Measurements from ENCODE around the gene SH3BGRL. TPM values are rescaled to one million over a fixed set of nuclear protein-coding genes. Genes with fewer than 3 reads are reported as not detected.

Gene SH3BGRL
- total and polyA plus RNA-seq, 2 donors (not counting 1 experiment from before 2014, with no cell fraction given) = 65.6 to 105 TPM

- no peak for TF ChIP-seq CTCF (IDR thresholded peaks at IDR 0.05)
- no peak for TF ChIP-seq EZH2 (IDR thresholded peaks at IDR 0.05; ENCODE audit: borderline replicate concordance, insufficient read depth, low read depth, low read length, poor library complexity, severe bottlenecking)
- no peak for DNase-seq
- Histone ChIP-seq H3K27ac (ENCODE audit: low read length in 2 of 2) (no peak overlapping the region), H3K4me2 (replicated peaks; ENCODE audit: low read depth, low read length, poor library complexity, severe bottlenecking) (no peak overlapping the region), H3K27me3 (replicated peaks in 1 of 4; ENCODE audit: control extremely low read depth in 1 of 4, control insufficient read depth in 3 of 4, insufficient read depth in 4 of 4, low read length in 3 of 4) (no peaks in the 10 kb centered on the region), H3K9me3 (ENCODE audit: control extremely low read depth in 1 of 3, control insufficient read depth in 2 of 3, insufficient read depth in 1 of 3, low read length in 2 of 3) (no peaks in the 10 kb centered on the region), H3K4me1 (ENCODE audit: control insufficient read depth in 2 of 2, insufficient read depth in 2 of 2, low read length in 2 of 2) (no peaks in the 10 kb centered on the region), H3K36me3 (replicated peaks in 1 of 2; ENCODE audit: control extremely low read depth in 1 of 2, control insufficient read depth in 1 of 2, extremely low read depth in 1 of 2, insufficient read depth in 2 of 2, low read length in 1 of 2) (no peaks in the 10 kb centered on the region), H3K9ac (ENCODE audit: low read length) (no peak overlapping the region), H4K20me1 (ENCODE audit: control insufficient read depth, insufficient read depth, low read length, poor library complexity, severe bottlenecking) (peaks cover 13% of the 10 kb centered on the region), H3K79me2 (ENCODE audit: control insufficient read depth, insufficient read depth, low read length) (peaks cover 57% of the 10 kb centered on the region), H2AFZ (ENCODE audit: insufficient read depth, low read depth, low read length, poor library complexity, severe bottlenecking) (no peak overlapping the region), H3K4me3 (ENCODE audit: control extremely low read depth in 1 of 5, extremely low read depth in 1 of 5, insufficient read depth in 1 of 5, low read depth in 2 of 5, low read length in 4 of 5) (no peak overlapping the region)
- no peak for ATAC-seq (ENCODE audit: low read depth)
- ChIA-PET POLR2A (no interaction called here), CTCF (no interaction called here)
- intact Hi-C loops (cut with micrococcal nuclease) = no loop called here
- H3K4me1 Mint-ChIP-seq = peaks cover 57% of the 10 kb centered on the region
- H3K27me3 Mint-ChIP-seq = no peaks in the 10 kb centered on the region
- no peak overlapping the region for H3K4me3 Mint-ChIP-seq
- H3K9me3 Mint-ChIP-seq (ENCODE audit: insufficient read depth) = no peaks in the 10 kb centered on the region
- no peak overlapping the region for H3K27ac Mint-ChIP-seq
- WGBS (ENCODE audit: insufficient coverage) = no CpG with 5 or more reads among the region's 2 CpGs
These were observed 59.7 kb downstream of the SH3BGRL start for GRCh38 chrX:81261576-81261975.

GRCh38 chrX:81263059-81263458 lies 61.2 kb downstream of the SH3BGRL start:
- TF ChIP-seq CTCF (IDR thresholded peaks at IDR 0.05) = no peak
- no peak for TF ChIP-seq EZH2 (IDR thresholded peaks at IDR 0.05; ENCODE audit: borderline replicate concordance, insufficient read depth, low read depth, low read length, poor library complexity, severe bottlenecking)
- Histone ChIP-seq H3K27ac (ENCODE audit: low read length in 2 of 2) (no peak overlapping the region), H3K79me2 (ENCODE audit: control insufficient read depth, insufficient read depth, low read length) (peaks cover 48% of the 10 kb centered on the region), H3K4me3 (ENCODE audit: control extremely low read depth in 1 of 5, extremely low read depth in 1 of 5, insufficient read depth in 1 of 5, low read depth in 2 of 5, low read length in 4 of 5) (no peak overlapping the region), H3K4me1 (ENCODE audit: control insufficient read depth in 2 of 2, insufficient read depth in 2 of 2, low read length in 2 of 2) (no peaks in the 10 kb centered on the region), H3K4me2 (replicated peaks; ENCODE audit: low read depth, low read length, poor library complexity, severe bottlenecking) (no peak overlapping the region), H3K36me3 (replicated peaks in 1 of 2; ENCODE audit: control extremely low read depth in 1 of 2, control insufficient read depth in 1 of 2, extremely low read depth in 1 of 2, insufficient read depth in 2 of 2, low read length in 1 of 2) (no peaks in the 10 kb centered on the region), H2AFZ (ENCODE audit: insufficient read depth, low read depth, low read length, poor library complexity, severe bottlenecking) (no peak overlapping the region), H3K27me3 (replicated peaks in 1 of 4; ENCODE audit: control extremely low read depth in 1 of 4, control insufficient read depth in 3 of 4, insufficient read depth in 4 of 4, low read length in 3 of 4) (no peaks in the 10 kb centered on the region), H4K20me1 (ENCODE audit: control insufficient read depth, insufficient read depth, low read length, poor library complexity, severe bottlenecking) (peaks cover 11% of the 10 kb centered on the region), H3K9me3 (ENCODE audit: control extremely low read depth in 1 of 3, control insufficient read depth in 2 of 3, insufficient read depth in 1 of 3, low read length in 2 of 3) (no peaks in the 10 kb centered on the region), H3K9ac (ENCODE audit: low read length) (no peak overlapping the region)
- DNase-seq = no peak
- ChIA-PET POLR2A (no interaction called here), CTCF (no interaction called here)
- no peaks in the 10 kb centered on the region for H3K9me3 Mint-ChIP-seq (ENCODE audit: insufficient read depth)
- intact Hi-C loops (cut with micrococcal nuclease) = no loop called here
- no CpG with 5 or more reads among the region's 2 CpGs for WGBS (ENCODE audit: insufficient coverage)
- H3K27ac Mint-ChIP-seq = peak overlapping the region; percentile 32
- H3K4me3 Mint-ChIP-seq = no peak overlapping the region
- no peak for ATAC-seq (ENCODE audit: low read depth)
- H3K4me1 Mint-ChIP-seq = peaks cover 60% of the 10 kb centered on the region
- no peaks in the 10 kb centered on the region for H3K27me3 Mint-ChIP-seq

Measured in B cell (primary cell).